NCI-H82 treated with DMSO at 0.1 percent for 48 hours (cell line): ENCODE measurements around the gene TMEM144.
"Not testable (repeated sequence)": the region's sequence is repeated elsewhere in the genome, so short reads cannot be mapped to it uniquely, and the experiment has no call there.

Experiments used
- DNase-seq: peaks from one replicate; lab custom pipeline; 2025; ENCODE audit not compliant: unreplicated experiment; lab: John Stamatoyannopoulos, UW

The TMEM144 gene

GRCh38 chr4:158234671-158235070 lies 24.4 kb downstream of the TMEM144 start:
- no peak for DNase-seq

GRCh38 chr4:158236304-158237030 lies 26.2 kb downstream of the TMEM144 start:
- no peak for DNase-seq

GRCh38 chr4:158238575-158238974 lies 28.3 kb downstream of the TMEM144 start:
- no peak for DNase-seq

- DNase-seq, result no peak
Measured at GRCh38 chr4:158239196-158239595, 28.9 kb downstream of the TMEM144 start.

- DNase-seq, result no peak
Measured at GRCh38 chr4:158243071-158243470, 32.8 kb downstream of the TMEM144 start.

- DNase-seq, result no peak
Measured at GRCh38 chr4:158250321-158250720, 40.0 kb downstream of the TMEM144 start.

GRCh38 chr4:158253350-158253980 lies 43.2 kb downstream of the TMEM144 start:
- DNase-seq, result peak; percentile 16

- no peak for DNase-seq
Measured at GRCh38 chr4:158254292-158254691, 44.0 kb downstream of the TMEM144 start.

GRCh38 chr4:158255727-158256324 lies 45.5 kb downstream of the TMEM144 start:
- peak; percentile 16 for DNase-seq

- no peak for DNase-seq
Measured at GRCh38 chr4:158259955-158260575, 49.8 kb downstream of the TMEM144 start.

GRCh38 chr4:158261480-158261879 lies 51.2 kb downstream of the TMEM144 start:
- DNase-seq, result no peak

GRCh38 chr4:158268553-158268952 lies 58.3 kb downstream of the TMEM144 start:
- DNase-seq, result no peak

GRCh38 chr4:158274636-158275035 lies 64.3 kb downstream of the TMEM144 start:
- DNase-seq, result no peak

- DNase-seq, result no peak
Measured at GRCh38 chr4:158277558-158277957, 67.3 kb downstream of the TMEM144 start.

GRCh38 chr4:158279052-158279451 lies 68.8 kb downstream of the TMEM144 start:
- not testable (repeated sequence) for DNase-seq

GRCh38 chr4:158280856-158281255 lies 70.6 kb downstream of the TMEM144 start:
- no peak for DNase-seq

- DNase-seq, result no peak
Measured at GRCh38 chr4:158282252-158282651, 72.0 kb downstream of the TMEM144 start.

GRCh38 chr4:158285429-158286216 lies 75.3 kb downstream of the TMEM144 start:
- DNase-seq, result no peak

GRCh38 chr4:158290912-158291311 lies 80.6 kb downstream of the TMEM144 start:
- no peak for DNase-seq

GRCh38 chr4:158291334-158292055 lies 81.2 kb downstream of the TMEM144 start:
- DNase-seq, result no peak
